GM10248 (cell line): ENCODE data around the gene SRF.

Experiments used
- CTCF ChIA-PET: fragments of 300-600 bp; sonication (Branson Sonifier 250); formaldehyde crosslinking; extraction: SDS; loops from one replicate; lab custom pipeline; 2021; ENCODE audit warnings: antibody characterized with exemption; lab: Yijun Ruan, JAX
- POLR2A ChIA-PET: fragments of 350-650 bp; sonication (Branson Sonifier 250); formaldehyde crosslinking; extraction: SDS; loops from one replicate; lab custom pipeline; 2020; ENCODE audit warnings: antibody characterized with exemption; lab: Yijun Ruan, JAX
- DNase-seq: peaks from one replicate; pipeline ENCODE4 v3.0.0; 2012; ENCODE audit errors: extremely low spot score
- CTCF ChIP-seq: IDR thresholded peaks from 2 replicates; pipeline ENCODE4 v1.5.1; 2012; ENCODE audit warnings: mild to moderate bottlenecking, low read depth; ENCODE audit errors: extremely low read depth, missing control alignments, control extremely low read depth

The SRF gene

DNA sequence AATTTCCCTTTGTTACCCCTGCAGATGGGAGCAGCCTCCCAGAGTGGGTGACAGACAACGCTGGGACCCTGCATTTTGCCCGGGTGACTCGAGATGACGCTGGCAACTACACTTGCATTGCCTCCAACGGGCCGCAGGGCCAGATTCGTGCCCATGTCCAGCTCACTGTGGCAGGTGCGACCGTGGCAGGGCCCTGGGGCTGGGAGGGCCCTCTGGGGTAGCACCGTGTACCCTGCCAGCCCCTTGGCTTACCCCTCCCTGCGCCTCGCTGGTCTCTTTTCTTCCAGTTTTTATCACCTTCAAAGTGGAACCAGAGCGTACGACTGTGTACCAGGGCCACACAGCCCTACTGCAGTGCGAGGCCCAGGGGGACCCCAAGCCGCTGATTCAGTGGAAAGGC, 29.4 kb upstream of the SRF start:
- TF ChIP-seq CTCF: no peak
- ChIA-PET POLR2A (no interaction called here), CTCF (interaction anchor here (8.0 kb wide), 1 partner anchor 241 kb away, joined by 65 read pairs; no protein-coding TSS in a partner anchor)
- no peak for DNase-seq

- no peak for DNase-seq
- CTCF ChIA-PET: interaction anchor here (1.0 to 8.0 kb wide), 9 partner anchors 11 to 249 kb away, joined by 3 to 65 read pairs (median 7); partner anchors contain the start of genes KLHDC3 and MEA1
- no peak for TF ChIP-seq CTCF
- POLR2A ChIA-PET: no interaction called here
These were observed 29.0 kb upstream of the SRF start for GRCh38 chr6:43142101-43142500.

- ChIA-PET POLR2A (no interaction called here), CTCF (interaction anchor here (0.6 to 8.0 kb wide), 58 partner anchors 11 to 728 kb away, joined by 3 to 65 read pairs (median 4); partner anchors contain the start of genes CNPY3, KLC4, KLHDC3 and MEA1)
- DNase-seq: peak; percentile 94
- peak; percentile 93 for TF ChIP-seq CTCF
These were observed 27.6 kb upstream of the SRF start for GRCh38 chr6:43143235-43144128.

DNA sequence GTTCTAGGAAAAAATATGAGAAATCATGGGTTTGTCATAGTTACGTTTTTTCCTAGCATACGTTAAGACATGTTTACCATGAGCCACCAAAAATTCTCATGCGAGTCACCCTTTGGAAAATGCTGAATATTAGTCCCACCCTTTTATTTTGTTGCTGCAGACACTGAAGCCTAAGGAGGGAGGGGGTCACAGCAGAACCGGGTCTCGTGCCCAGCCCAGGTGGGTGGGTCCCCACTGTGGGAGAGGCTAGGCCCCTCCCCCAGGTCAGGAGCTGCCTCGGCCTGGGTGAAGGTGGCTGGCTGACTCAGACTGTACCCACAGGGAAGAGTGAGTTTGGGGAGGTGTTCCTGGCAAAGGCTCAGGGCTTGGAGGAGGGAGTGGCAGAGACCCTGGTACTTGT, 26.2 kb upstream of the SRF start:
- CTCF ChIA-PET: interaction anchor here (1.3 to 8.0 kb wide), 3 partner anchors 130 to 246 kb away, joined by 4 to 65 read pairs (median 15); partner anchors contain the start of genes KLHDC3 and MEA1
- no peak for DNase-seq
- POLR2A ChIA-PET: no interaction called here
- TF ChIP-seq CTCF: no peak

- no peak for TF ChIP-seq CTCF
- ChIA-PET POLR2A (no interaction called here), CTCF (interaction anchor here (1.1 to 8.0 kb wide), 3 partner anchors 28 to 245 kb away, joined by 3 to 65 read pairs (median 3); partner anchors contain the start of genes KLHDC3 and MEA1)
- no peak for DNase-seq
These were observed 24.8 kb upstream of the SRF start for GRCh38 chr6:43146261-43146660.
